OCI-LY3 (cell line): ENCODE data around the gene SPON1.
A peak's percentile ranks its signal among the peaks of the same experiment; 100 is the strongest.
"Not testable (repeated sequence)": the region's sequence is repeated elsewhere in the genome, so short reads cannot be mapped to it uniquely, and the experiment has no call there.

Experiments
- H2AFZ ChIP-seq: fragments of 200-600, 300-600 bp; shearing (Covaris generic); 2 replicates; pipeline ENCODE4 v1.6.0; 2014; ENCODE audit warnings: antibody characterized with exemption, low read depth, low read length
- H3K27ac ChIP-seq: fragments of 200-600, 300-600 bp; sonication (generic); 2 replicates; pipeline ENCODE4 v1.5.1; 2014; ENCODE audit warnings: mild to moderate bottlenecking, low read length, moderate library complexity, mixed read lengths
- H3K27me3 ChIP-seq: fragments of 200-600, 300-600 bp; sonication (generic); 2 replicates; pipeline ENCODE4 v1.6.1; 2014; ENCODE audit warnings: low read depth, low read length, mixed read lengths
- H3K36me3 ChIP-seq: fragments of 200-600, 300-600 bp; sonication (generic); replicated peaks from 2 replicates; pipeline ENCODE3; 2014; ENCODE audit warnings: low read depth, low read length, mixed read lengths
- H3K4me1 ChIP-seq: fragments of 300-600, 200-600 bp; sonication (generic); 2 replicates; pipeline ENCODE4 v1.6.1; 2014; ENCODE audit warnings: low read length, mixed read lengths
- H3K4me2 ChIP-seq: fragments of 200-600, 300-600 bp; sonication (generic); 2 replicates; pipeline ENCODE4 v1.6.1; 2014; ENCODE audit warnings: low read length, mixed read lengths
- H3K4me3 ChIP-seq: fragments of 300-600, 200-600 bp; sonication (generic); 2 replicates; pipeline ENCODE4 v1.5.1; 2014; ENCODE audit warnings: antibody characterized with exemption, mild to moderate bottlenecking, low read length, moderate library complexity
- H3K79me2 ChIP-seq: fragments of 300-600, 200-600 bp; shearing (Covaris generic); 2 replicates; pipeline ENCODE4 v1.6.1; 2014; ENCODE audit warnings: mild to moderate bottlenecking, low read length, mixed read lengths
- H3K9ac ChIP-seq: fragments of 300-600, 200-600 bp; shearing (Covaris generic); 2 replicates; pipeline ENCODE4 v1.6.0; 2014; ENCODE audit warnings: mild to moderate bottlenecking, low read length, moderate library complexity
- H3K9me3 ChIP-seq: fragments of 200-600, 300-600 bp; shearing (Covaris generic); 2 replicates; pipeline ENCODE4 v1.6.1; 2014; ENCODE audit warnings: low read length, mixed read lengths; ENCODE audit not compliant: insufficient read depth
- H4K20me1 ChIP-seq: fragments of 200-600, 300-600 bp; sonication (generic); 2 replicates; pipeline ENCODE4 v1.6.1; 2016; ENCODE audit warnings: low read length, mixed read lengths; ENCODE audit not compliant: insufficient read depth
- CTCF ChIP-seq: fragments of 200-600, 300-600 bp; sonication (generic); IDR thresholded peaks from 2 replicates; pipeline ENCODE4 v1.5.1; 2014; ENCODE audit warnings: antibody characterized with exemption, low read length, low read depth
- EZH2phosphoT487 ChIP-seq: fragments of 200-600 bp; shearing (Covaris generic); IDR thresholded peaks from 2 replicates; pipeline ENCODE4 v1.6.1; 2018; ENCODE audit warnings: antibody characterized with exemption, mixed run types, low read depth

The SPON1 gene

DNA sequence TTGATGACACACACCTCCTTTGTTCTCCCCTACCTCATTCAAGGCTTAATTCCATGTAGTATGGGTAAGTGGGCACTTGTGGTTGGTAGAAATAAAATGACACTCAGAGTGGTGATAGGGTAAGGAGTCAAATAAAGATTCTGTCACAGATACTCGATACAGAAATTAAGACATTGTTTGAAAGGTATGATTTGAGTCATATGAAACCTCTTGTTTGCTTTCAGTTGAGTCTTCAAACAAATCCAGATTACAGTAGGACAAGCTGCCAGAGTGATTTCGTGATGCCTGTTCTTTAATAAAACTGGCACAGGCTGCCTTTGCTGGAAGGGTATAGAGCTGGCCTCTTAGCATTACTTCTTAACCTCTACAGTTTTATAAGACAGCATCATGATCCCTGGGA lies 182.4 kb downstream of the SPON1 start:
- Histone ChIP-seq H3K36me3 (no peaks in the 10 kb centered on the region), H3K79me2 (no peaks in the 10 kb centered on the region), H3K9ac (no peak overlapping the region), H3K27me3 (no peaks in the 10 kb centered on the region), H3K4me3 (no peak overlapping the region), H2AFZ (no peak overlapping the region), H4K20me1 (no peaks in the 10 kb centered on the region), H3K9me3 (no peaks in the 10 kb centered on the region), H3K27ac (no peak overlapping the region), H3K4me1 (peaks cover 6% of the 10 kb centered on the region; the same call in 1 of the 2 replicates), H3K4me2 (no peak overlapping the region)
- TF ChIP-seq EZH2phosphoT487 (no peak), CTCF (no peak)

- Histone ChIP-seq H3K4me2 (no peak overlapping the region), H4K20me1 (no peaks in the 10 kb centered on the region), H3K4me3 (no peak overlapping the region), H3K9ac (no peak overlapping the region), H2AFZ (no peak overlapping the region), H3K79me2 (no peaks in the 10 kb centered on the region), H3K27ac (no peak overlapping the region), H3K4me1 (peaks cover 6% of the 10 kb centered on the region; the same call in 1 of the 2 replicates), H3K27me3 (no peaks in the 10 kb centered on the region), H3K9me3 (no peaks in the 10 kb centered on the region), H3K36me3 (no peaks in the 10 kb centered on the region)
- peak; percentile 71 for TF ChIP-seq CTCF
- TF ChIP-seq EZH2phosphoT487, result no peak
Measured at GRCh38 chr11:14148653-14149273, 186.2 kb downstream of the SPON1 start.

DNA sequence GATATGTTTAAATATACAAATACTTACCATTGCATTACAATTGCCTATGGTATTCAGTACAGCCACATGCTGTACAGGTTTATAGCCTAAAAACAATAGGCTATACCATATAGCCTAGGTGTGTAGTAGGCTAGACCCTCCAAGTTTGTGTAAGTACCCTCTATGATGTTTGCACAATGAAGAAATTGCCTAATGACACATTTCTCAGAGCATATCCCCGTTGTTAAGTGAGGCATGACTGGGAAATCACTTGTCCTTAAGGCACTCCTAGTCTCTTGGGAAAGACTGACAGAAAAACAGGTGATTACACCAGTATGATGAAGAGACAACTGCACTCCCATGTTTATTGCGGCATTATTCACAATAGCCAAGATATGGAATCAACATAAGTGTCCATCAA lies 187.2 kb downstream of the SPON1 start:
- no peak for TF ChIP-seq CTCF
- no peak for TF ChIP-seq EZH2phosphoT487
- no peaks in the 10 kb centered on the region; the same call in 1 of the 2 replicates for H3K9me3 ChIP-seq
- H3K27ac ChIP-seq, result no peak overlapping the region
- H4K20me1 ChIP-seq, result no peaks in the 10 kb centered on the region
- H3K36me3 ChIP-seq, result no peaks in the 10 kb centered on the region
- no peaks in the 10 kb centered on the region for H3K27me3 ChIP-seq
- H2AFZ ChIP-seq, result no peak overlapping the region
- H3K9ac ChIP-seq, result no peak overlapping the region
- H3K4me1 ChIP-seq, result peaks cover 5% of the 10 kb centered on the region; the same call in 1 of the 2 replicates
- no peak overlapping the region for H3K4me2 ChIP-seq
- no peaks in the 10 kb centered on the region for H3K79me2 ChIP-seq
- H3K4me3 ChIP-seq, result no peak overlapping the region

GRCh38 chr11:14150878-14151277 lies 188.4 kb downstream of the SPON1 start:
- Histone ChIP-seq H3K27ac (no peak overlapping the region), H2AFZ (no peak overlapping the region), H4K20me1 (no peaks in the 10 kb centered on the region), H3K4me2 (no peak overlapping the region), H3K36me3 (no peaks in the 10 kb centered on the region), H3K9me3 (no peaks in the 10 kb centered on the region; the same call in 1 of the 2 replicates), H3K4me1 (no peaks in the 10 kb centered on the region), H3K79me2 (no peaks in the 10 kb centered on the region), H3K4me3 (no peak overlapping the region), H3K9ac (no peak overlapping the region), H3K27me3 (no peaks in the 10 kb centered on the region)
- TF ChIP-seq EZH2phosphoT487, result no peak
- TF ChIP-seq CTCF, result no peak

DNA sequence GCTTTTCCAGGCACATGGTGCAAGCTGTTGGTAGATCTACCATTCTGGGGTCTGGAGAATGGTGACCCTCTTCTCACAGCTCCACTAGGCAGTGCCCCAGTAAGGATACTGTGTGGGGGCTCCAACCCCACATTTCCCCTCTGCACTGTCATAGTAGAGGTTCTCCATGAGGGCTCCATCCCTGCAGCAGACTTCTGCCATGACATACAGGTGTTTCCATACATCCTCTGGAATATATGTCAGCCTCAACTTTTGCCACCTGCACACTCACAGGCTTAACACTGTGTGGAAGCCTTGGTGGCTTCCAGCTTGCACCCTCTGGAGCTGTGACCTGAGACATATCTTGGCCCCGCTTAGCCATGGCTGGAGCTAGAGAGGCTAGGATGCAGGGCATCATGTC lies 191.6 kb downstream of the SPON1 start:
- not testable (repeated sequence) for H2AFZ ChIP-seq, H3K36me3 ChIP-seq, H3K27ac ChIP-seq, H3K79me2 ChIP-seq, H3K4me2 ChIP-seq, H3K27me3 ChIP-seq, H3K9ac ChIP-seq, H3K4me3 ChIP-seq, H4K20me1 ChIP-seq, H3K9me3 ChIP-seq, H3K4me1 ChIP-seq
